Ovary (tissue), 9 donors: ENCODE measurements around the gene DBNDD2. TPM values are rescaled to one million over a fixed set of nuclear protein-coding genes. Genes with fewer than 3 reads are reported as not detected.

Experiments
- DNase-seq, 5 donors: peaks; one replicate each; pipeline ENCODE4 v3.0.0-alpha.2; 2019 to 2020
- H3K27ac ChIP-seq, 2 donors: fragments of 200-600 bp; one replicate each; pipeline versions ENCODE4 v1.5.1 to v1.8.0; 2019 to 2022
- H3K27me3 ChIP-seq: fragments of 200-600 bp; one replicate; pipeline ENCODE4 v1.8.0; 2022
- H3K36me3 ChIP-seq: fragments of 200-600 bp; sonication (generic); one replicate; pipeline ENCODE4 v1.5.1; 2019
- H3K4me1 ChIP-seq: one replicate; pipeline ENCODE4 v1.8.1; 2013; ENCODE audit warnings: mild to moderate bottlenecking, moderate library complexity; ENCODE audit not compliant: insufficient read depth
- H3K4me3 ChIP-seq: fragments of 200-600 bp; sonication (generic); one replicate; pipeline ENCODE4 v1.5.1; 2017
- H3K9me3 ChIP-seq, 2 donors: fragments of 200-600 bp in 1 of 2; sonication (generic) in 1 of 2; one replicate each; pipeline versions ENCODE4 v1.5.1 to v1.8.1; 2013 to 2019; ENCODE audit warnings: mild to moderate bottlenecking in 1 of 2, moderate library complexity in 1 of 2
- CTCF ChIP-seq, 3 donors: fragments of 450-650 bp in 2 of 3; fragments of 200-600 bp in 1 of 3; IDR thresholded peaks; one replicate each; pipeline versions ENCODE4 v1.5.1 to v1.8.0; 2016 to 2022; ENCODE audit warnings: antibody characterized with exemption in 3 of 3, mild to moderate bottlenecking in 1 of 3
- EP300 ChIP-seq: sonication (generic); formaldehyde crosslinking; IDR thresholded peaks from one replicate; pipeline ENCODE4 v1.6.1; 2017; ENCODE audit warnings: antibody characterized with exemption
- POLR2A ChIP-seq: fragments of 450-650 bp; IDR thresholded peaks from one replicate; pipeline ENCODE4 v1.6.1; 2017; ENCODE audit warnings: antibody characterized with exemption, mild to moderate bottlenecking, moderate library complexity
- WGBS, 3 donors: extraction: QIAGEN DNeasy Blood & Tissue Kit in 1 of 3; methylation state at CpG; one replicate each; pipeline versions ENCODE4 v1.1.5 to v1.1.7; 2013 to 2017; 5-methylcytosine and 5-hydroxymethylcytosine counted together
- intact Hi-C, 4 donors: fragments of 100-400 bp; cut with DNase I; formaldehyde crosslinking; loops; one replicate each; pipeline versions ENCODE4 v1.11.0 to v1.15.1; 2022 to 2023
- polyA plus RNA-seq, 2 donors: library from polyadenylated mRNA; stranded (reverse); fragments of 200-250 nt in 1 of 2; fragments of 350-450 nt in 1 of 2; fragmentation: Illumina TruSeq in 1 of 2; extraction: RNeasy Lipid Tissue Mini Kit (QIAGEN cat#74804) in 1 of 2; gene quantifications; one replicate each; pipeline ENCODE4 v1.2.3, GENCODE V29; 2013 to 2014
- total RNA-seq, 7 donors: library from RNA; depleted of rRNA in 2 of 7; stranded (reverse); fragments of >200 nt in 2 of 7; fragmentation: NEBNext Ultra II Directional in 3 of 7; extraction: Animal tissue kit (Norgen Biotek cat#: 25700) in 3 of 7; gene quantifications; one replicate each; pipeline versions ENCODE4 v1.1.0 to v1.2.4, GENCODE V29; 2016 to 2023
- donor health status: DM: no; HTN: no; CAD: no; lungs with moderate emphysema.
- donor health status: DM: no; HTN: no; CAD: no.
- donor health status: Bipolar disorder and iron deficiency.
- donor health status: DM: yes; HTN: yes; CAD: no.
- donor health status: DM: no; HTN: no; CAD: no.
- donor health status: DM: yes; HTN: yes; CAD: no.

DBNDD2 gene
- total and polyA plus RNA-seq, 9 donors: 18.4 to 63.2 (median 32.0) TPM

- H3K4me1 ChIP-seq: peaks cover 2% of the 10 kb centered on the region
- H3K36me3 ChIP-seq: no peaks in the 10 kb centered on the region
- WGBS, 3 donors: 93 to 96% (median 95%) methylated on average over 4 of the region's 4 CpGs
- no peak overlapping the region for H3K4me3 ChIP-seq
- DNase-seq: no peak
- no peak overlapping the region for H3K27ac ChIP-seq
- intact Hi-C loops: no loop called here
- no peak for TF ChIP-seq CTCF (IDR thresholded peaks at IDR 0.05)
- TF ChIP-seq POLR2A: no peak
- TF ChIP-seq EP300: no peak
- no peaks in the 10 kb centered on the region for H3K9me3 ChIP-seq
- H3K27me3 ChIP-seq: no peaks in the 10 kb centered on the region
These were observed 25.9 kb downstream of the DBNDD2 start for GRCh38 chr20:45433976-45434375.

- Histone ChIP-seq H3K4me1 (peaks cover 2% of the 10 kb centered on the region), H3K4me3 (peak overlapping the region; percentile 44), H3K27ac (peak overlapping the region; percentile 65 to 70), H3K36me3 (no peaks in the 10 kb centered on the region), H3K27me3 (no peaks in the 10 kb centered on the region), H3K9me3 (no peaks in the 10 kb centered on the region)
- intact Hi-C loops: loop anchor here in 3 of 4 donors (2.0 to 5.0 kb wide), 3 partner anchors 65 to 120 kb away; no protein-coding TSS in a partner anchor
- WGBS, 3 donors: 10 to 15% (median 11%) methylated on average over 21 to 33 of the region's 33 CpGs
- peak; percentile 84 to 92 (median 89) for DNase-seq
- no peak for TF ChIP-seq EP300
- peak; percentile 90 to 94 (median 91) for TF ChIP-seq CTCF (IDR thresholded peaks at IDR 0.05)
- TF ChIP-seq POLR2A: peak; percentile 29
These were observed 28.8 kb downstream of the DBNDD2 start for GRCh38 chr20:45436732-45437485.

GRCh38 chr20:45440424-45440823 is 32.3 kb downstream of the DBNDD2 start:
- Histone ChIP-seq H3K27ac (no peak overlapping the region), H3K27me3 (no peaks in the 10 kb centered on the region), H3K4me1 (peaks cover 2% of the 10 kb centered on the region), H3K9me3 (no peaks in the 10 kb centered on the region), H3K36me3 (no peaks in the 10 kb centered on the region), H3K4me3 (no peak overlapping the region)
- TF ChIP-seq CTCF (IDR thresholded peaks at IDR 0.05): no peak
- no peak for TF ChIP-seq POLR2A
- TF ChIP-seq EP300: no peak
- intact Hi-C loops: loop anchor here in 1 of 4 donors (10.0 kb wide), 1 partner anchor 126 kb away; no protein-coding TSS in a partner anchor
- no peak for DNase-seq
- WGBS, 3 donors: 79 to 81% (median 80%) methylated on average over 3 of the region's 3 CpGs

GRCh38 chr20:45440891-45441685 is 33.0 kb downstream of the DBNDD2 start:
- H3K4me3 ChIP-seq: no peak overlapping the region
- intact Hi-C loops: loop anchor here in 1 of 4 donors (10.0 kb wide), 1 partner anchor 126 kb away; no protein-coding TSS in a partner anchor
- no peaks in the 10 kb centered on the region for H3K36me3 ChIP-seq
- no peak for TF ChIP-seq POLR2A
- no peak for TF ChIP-seq CTCF (IDR thresholded peaks at IDR 0.05)
- TF ChIP-seq EP300: no peak
- H3K27me3 ChIP-seq: no peaks in the 10 kb centered on the region
- H3K27ac ChIP-seq: no peak overlapping the region
- H3K4me1 ChIP-seq: peaks cover 2% of the 10 kb centered on the region
- WGBS, 3 donors: 50 to 60% (median 54%) methylated on average over 5 of the region's 5 CpGs
- DNase-seq: no peak
- no peaks in the 10 kb centered on the region for H3K9me3 ChIP-seq
